Measurements from ENCODE around the gene TCF4.

DNA sequence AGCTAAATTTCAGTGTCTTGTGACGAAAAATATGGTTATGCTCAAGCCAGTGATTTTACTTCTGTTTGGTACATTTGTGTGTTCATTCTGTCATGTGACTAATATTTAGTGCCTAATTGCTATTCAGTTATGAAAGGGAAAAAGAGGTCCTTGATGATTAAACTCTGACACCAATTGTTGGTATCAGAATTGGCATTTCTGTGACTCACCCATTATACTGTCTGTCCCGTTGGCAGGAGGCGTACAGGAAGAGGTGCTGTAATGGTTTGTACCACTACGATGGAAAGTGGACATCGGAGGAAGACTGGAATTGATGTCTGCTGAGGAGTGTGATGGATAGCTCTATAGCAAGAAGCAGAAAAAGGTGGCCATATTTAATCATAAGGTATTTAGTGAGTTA lies 318.4 kb downstream of the TCF4 start:
- no peak for TF ChIP-seq POLR2A (IDR thresholded peaks at IDR 0.05; ENCODE audit: low read depth, low read length)
- TF ChIP-seq, protein P1, sequence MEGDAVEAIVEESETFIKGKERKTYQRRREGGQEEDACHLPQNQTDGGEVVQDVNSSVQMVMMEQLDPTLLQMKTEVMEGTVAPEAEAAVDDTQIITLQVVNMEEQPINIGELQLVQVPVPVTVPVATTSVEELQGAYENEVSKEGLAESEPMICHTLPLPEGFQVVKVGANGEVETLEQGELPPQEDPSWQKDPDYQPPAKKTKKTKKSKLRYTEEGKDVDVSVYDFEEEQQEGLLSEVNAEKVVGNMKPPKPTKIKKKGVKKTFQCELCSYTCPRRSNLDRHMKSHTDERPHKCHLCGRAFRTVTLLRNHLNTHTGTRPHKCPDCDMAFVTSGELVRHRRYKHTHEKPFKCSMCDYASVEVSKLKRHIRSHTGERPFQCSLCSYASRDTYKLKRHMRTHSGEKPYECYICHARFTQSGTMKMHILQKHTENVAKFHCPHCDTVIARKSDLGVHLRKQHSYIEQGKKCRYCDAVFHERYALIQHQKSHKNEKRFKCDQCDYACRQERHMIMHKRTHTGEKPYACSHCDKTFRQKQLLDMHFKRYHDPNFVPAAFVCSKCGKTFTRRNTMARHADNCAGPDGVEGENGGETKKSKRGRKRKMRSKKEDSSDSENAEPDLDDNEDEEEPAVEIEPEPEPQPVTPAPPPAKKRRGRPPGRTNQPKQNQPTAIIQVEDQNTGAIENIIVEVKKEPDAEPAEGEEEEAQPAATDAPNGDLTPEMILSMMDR (IDR thresholded peaks at IDR 0.05; ENCODE audit: extremely low read depth in 1 of 2, insufficient read depth in 1 of 2, low read depth in 1 of 2, low read length in 2 of 2) = no peak
- TF ChIP-seq GATA2 (IDR thresholded peaks at IDR 0.05; ENCODE audit: insufficient read depth, insufficient read length, low read depth, low read length) = no peak
